Caco-2 (cell line): ENCODE data around the gene C3. TPM values are rescaled to one million over a fixed set of nuclear protein-coding genes. Genes with fewer than 3 reads are reported as not detected.

Experiments
- BruUV-seq: library from RNA; stranded (reverse); fragments of 400-500 nt; replicated peaks from 2 replicates; lab custom pipeline; 2021; lab: Mats Ljungman, UMichigan
- CTCF ChIA-PET: fragments of 300-600 bp; sonication (Branson Sonifier 250); formaldehyde crosslinking; loops from one replicate; lab custom pipeline; 2022; ENCODE audit warnings: antibody characterized with exemption; lab: Charles Lee
- POLR2A ChIA-PET: fragments of 300-600 bp; sonication (Branson Sonifier 250); formaldehyde crosslinking; loops from one replicate; lab custom pipeline; 2022; ENCODE audit warnings: antibody characterized with exemption; lab: Charles Lee
- DNase-seq, 2 experiments: peaks; one replicate each; pipeline versions ENCODE4 v3.0.0 to v3.0.0-alpha.2; 2020 to 2022
- H3K27me3 ChIP-seq: replicated peaks from 2 replicates; pipeline ENCODE4 v1.6.0; 2011; ENCODE audit warnings: low read length; ENCODE audit not compliant: control insufficient read depth, insufficient read depth
- H3K36me3 ChIP-seq: 2 replicates; pipeline ENCODE4 v1.5.1; 2011; ENCODE audit warnings: low read length; ENCODE audit not compliant: control insufficient read depth, insufficient read depth
- H3K4me1 ChIP-seq: fragments of 250-450 bp; sonication (Bioruptor Pico); 2 replicates; pipeline ENCODE4 v1.5.1; 2020; ENCODE audit warnings: mild to moderate bottlenecking
- H3K4me3 ChIP-seq: 2 replicates; pipeline ENCODE4 v1.5.1; 2011; ENCODE audit warnings: low read depth, mild to moderate bottlenecking, control low read depth, low read length
- H3K9me3 ChIP-seq: fragments of 250-450 bp; sonication (Bioruptor Pico); 2 replicates; pipeline ENCODE4 v1.5.1; 2020; ENCODE audit warnings: mild to moderate bottlenecking, moderate library complexity
- H3K27ac Mint-ChIP-seq: one replicate; pipeline ENCODE4 v1.8.0; 2022; ENCODE audit warnings: mixed read lengths; ENCODE audit not compliant: unreplicated experiment
- H3K27me3 Mint-ChIP-seq: one replicate; pipeline ENCODE4 v1.8.0; 2022; ENCODE audit warnings: mixed read lengths; ENCODE audit not compliant: insufficient read depth, unreplicated experiment
- H3K36me3 Mint-ChIP-seq: one replicate; pipeline ENCODE4 v1.8.0; 2022; ENCODE audit warnings: mild to moderate bottlenecking, mixed read lengths; ENCODE audit not compliant: insufficient read depth, unreplicated experiment
- H3K4me1 Mint-ChIP-seq: one replicate; pipeline ENCODE4 v1.8.0; 2022; ENCODE audit warnings: low read depth, mixed read lengths; ENCODE audit not compliant: unreplicated experiment
- H3K4me3 Mint-ChIP-seq: one replicate; pipeline ENCODE4 v1.8.0; 2022; ENCODE audit warnings: mild to moderate bottlenecking, moderate library complexity, mixed read lengths; ENCODE audit not compliant: unreplicated experiment
- H3K9me3 Mint-ChIP-seq: one replicate; pipeline ENCODE4 v1.8.0; 2022; ENCODE audit warnings: mixed read lengths; ENCODE audit not compliant: unreplicated experiment
- intact Hi-C: fragments of 100-400 bp; cut with micrococcal nuclease; formaldehyde crosslinking; loops from one replicate; pipeline ENCODE4 v1.10.0; 2022; ENCODE audit not compliant: unreplicated experiment
- total RNA-seq: library from RNA; stranded (reverse); gene quantifications from 2 replicates; pipeline ENCODE4 v1.2.3, GENCODE V29; 2022
- TF ChIP-seq, protein P1 (sequence below), 2 experiments: fragments of 200-600 bp in 1 of 2; IDR thresholded peaks; 1 replicate in 1 of 2; 2 replicates in 1 of 2; pipeline versions ENCODE4 v1.5.1 to v1.8.0; 2011 to 2022; ENCODE audit warnings: antibody characterized with exemption in 1 of 2, control low read depth in 1 of 2, inconsistent platforms in 1 of 2, low read depth in 1 of 2, low read length in 1 of 2, mild to moderate bottlenecking in 1 of 2, moderate library complexity in 1 of 2; ENCODE audit not compliant: insufficient read depth in 1 of 2, severe bottlenecking in 1 of 2, unreplicated experiment in 1 of 2

C3 gene
- total RNA-seq, 1 experiment from 2014 or later = 21.7 TPM

DNA sequence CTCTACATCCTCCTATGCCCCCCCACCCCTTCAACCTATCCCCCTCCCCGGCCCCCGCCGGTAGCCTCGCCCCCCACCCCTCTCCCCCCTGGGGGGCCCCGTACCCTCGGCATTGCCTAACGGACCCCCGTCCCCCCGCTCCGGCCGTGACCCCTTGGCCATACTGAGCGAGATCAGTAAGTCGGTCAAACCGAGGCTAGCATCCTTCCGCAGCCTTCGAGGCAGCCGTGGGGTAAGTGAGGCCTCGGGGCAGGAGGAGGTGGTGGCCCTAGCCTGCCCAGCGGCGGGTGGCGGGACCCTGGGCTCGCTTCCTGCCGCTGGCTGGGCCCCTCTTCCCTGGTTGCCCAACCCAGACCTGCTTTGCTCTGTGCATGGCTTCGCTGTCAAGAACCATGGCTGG lies 25.5 kb upstream of the C3 start:
- no peak overlapping the region for H3K4me3 ChIP-seq
- H3K4me3 Mint-ChIP-seq = no peak overlapping the region
- H3K27ac Mint-ChIP-seq = no peak overlapping the region
- no peaks in the 10 kb centered on the region for H3K27me3 Mint-ChIP-seq
- peaks cover 92% of the 10 kb centered on the region for H3K36me3 Mint-ChIP-seq
- H3K4me1 Mint-ChIP-seq = peaks cover 14% of the 10 kb centered on the region
- H3K9me3 Mint-ChIP-seq = no peaks in the 10 kb centered on the region
- ChIA-PET POLR2A (no interaction called here), CTCF (no interaction called here)
- DNase-seq = no peak
- no peaks in the 10 kb centered on the region for H3K9me3 ChIP-seq
- no peaks in the 10 kb centered on the region for H3K27me3 ChIP-seq
- BruUV-seq = no TSS peak
- TF ChIP-seq, protein P1, sequence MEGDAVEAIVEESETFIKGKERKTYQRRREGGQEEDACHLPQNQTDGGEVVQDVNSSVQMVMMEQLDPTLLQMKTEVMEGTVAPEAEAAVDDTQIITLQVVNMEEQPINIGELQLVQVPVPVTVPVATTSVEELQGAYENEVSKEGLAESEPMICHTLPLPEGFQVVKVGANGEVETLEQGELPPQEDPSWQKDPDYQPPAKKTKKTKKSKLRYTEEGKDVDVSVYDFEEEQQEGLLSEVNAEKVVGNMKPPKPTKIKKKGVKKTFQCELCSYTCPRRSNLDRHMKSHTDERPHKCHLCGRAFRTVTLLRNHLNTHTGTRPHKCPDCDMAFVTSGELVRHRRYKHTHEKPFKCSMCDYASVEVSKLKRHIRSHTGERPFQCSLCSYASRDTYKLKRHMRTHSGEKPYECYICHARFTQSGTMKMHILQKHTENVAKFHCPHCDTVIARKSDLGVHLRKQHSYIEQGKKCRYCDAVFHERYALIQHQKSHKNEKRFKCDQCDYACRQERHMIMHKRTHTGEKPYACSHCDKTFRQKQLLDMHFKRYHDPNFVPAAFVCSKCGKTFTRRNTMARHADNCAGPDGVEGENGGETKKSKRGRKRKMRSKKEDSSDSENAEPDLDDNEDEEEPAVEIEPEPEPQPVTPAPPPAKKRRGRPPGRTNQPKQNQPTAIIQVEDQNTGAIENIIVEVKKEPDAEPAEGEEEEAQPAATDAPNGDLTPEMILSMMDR (IDR thresholded peaks at IDR 0.05; ENCODE audit: insufficient read depth in 1 of 2, low read depth in 1 of 2, low read length in 1 of 2, severe bottlenecking in 1 of 2, unreplicated experiment in 1 of 2) = no peak
- peaks cover 10% of the 10 kb centered on the region for H3K36me3 ChIP-seq
- H3K4me1 ChIP-seq = peaks cover 8% of the 10 kb centered on the region; the same call in 1 of the 2 replicates
- intact Hi-C loops = no loop called here

DNA sequence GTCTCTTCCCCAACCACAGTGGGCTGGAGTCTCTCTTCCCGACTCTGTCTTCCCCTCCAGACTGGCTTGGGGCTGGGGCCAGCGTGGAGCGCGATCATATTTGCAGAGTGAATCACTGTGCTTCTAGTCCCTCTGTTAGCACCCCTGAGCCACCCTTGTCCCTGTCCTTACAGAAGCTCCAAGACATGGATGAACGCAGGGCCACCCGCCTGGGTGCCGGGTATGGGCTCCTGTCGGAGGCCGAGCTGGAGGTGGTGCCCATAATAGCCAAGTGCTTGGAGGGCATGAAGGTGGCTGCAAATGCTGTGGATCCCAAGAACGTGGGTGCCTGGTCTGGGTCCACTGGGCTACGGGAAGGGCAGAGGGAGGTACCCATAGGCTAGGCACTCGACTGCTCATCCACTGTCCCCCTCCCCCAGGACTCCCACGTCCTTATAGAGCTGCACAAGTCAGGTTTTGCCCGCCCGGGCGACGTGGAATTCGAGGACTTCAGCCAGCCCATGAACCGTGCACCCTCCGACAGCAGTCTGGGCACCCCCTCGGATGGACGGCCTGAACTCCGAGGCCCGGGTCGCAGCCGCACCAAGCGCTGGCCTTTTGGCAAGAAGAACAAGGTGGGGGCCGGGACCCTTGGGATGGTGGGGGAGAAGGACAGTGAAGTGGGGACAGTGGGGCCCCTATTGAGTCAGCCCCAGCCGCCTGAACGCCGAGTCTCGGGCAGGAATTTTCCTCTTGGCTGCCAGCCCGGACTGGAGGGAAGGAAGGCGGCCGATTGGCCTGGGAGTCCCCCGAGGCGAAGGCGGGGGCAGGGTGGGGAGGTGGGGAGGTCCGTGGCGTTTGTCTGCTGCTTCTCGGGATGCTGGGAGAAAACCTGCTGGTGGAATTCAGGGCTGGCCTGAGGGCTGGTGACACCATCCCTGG lies 24.2 kb upstream of the C3 start:
- no peak for DNase-seq
- H3K4me3 ChIP-seq = no peak overlapping the region
- ChIA-PET POLR2A (no interaction called here), CTCF (interaction anchor here (0.5 kb wide), 1 partner anchor 1862 kb away, joined by 6 read pairs; no protein-coding TSS in a partner anchor)
- peaks cover 12% of the 10 kb centered on the region for H3K4me1 Mint-ChIP-seq
- peaks cover 10% of the 10 kb centered on the region for H3K36me3 ChIP-seq
- H3K9me3 Mint-ChIP-seq = no peaks in the 10 kb centered on the region
- no peak overlapping the region for H3K4me3 Mint-ChIP-seq
- H3K27ac Mint-ChIP-seq = peak overlapping the region; percentile 58
- intact Hi-C loops = no loop called here
- TF ChIP-seq, protein P1 (IDR thresholded peaks at IDR 0.05; ENCODE audit: insufficient read depth in 1 of 2, low read depth in 1 of 2, low read length in 1 of 2, severe bottlenecking in 1 of 2, unreplicated experiment in 1 of 2) = no peak
- peaks cover 89% of the 10 kb centered on the region for H3K36me3 Mint-ChIP-seq
- H3K27me3 ChIP-seq = no peaks in the 10 kb centered on the region
- peaks cover 7% of the 10 kb centered on the region; the same call in 1 of the 2 replicates for H3K4me1 ChIP-seq
- no TSS peak for BruUV-seq
- no peaks in the 10 kb centered on the region for H3K9me3 ChIP-seq
- no peaks in the 10 kb centered on the region for H3K27me3 Mint-ChIP-seq

- H3K27me3 ChIP-seq = no peaks in the 10 kb centered on the region
- no TSS peak for BruUV-seq
- Mint-ChIP-seq H3K4me3 (no peak overlapping the region), H3K27me3 (no peaks in the 10 kb centered on the region), H3K27ac (peak overlapping the region; percentile 22), H3K4me1 (peaks cover 11% of the 10 kb centered on the region), H3K9me3 (no peaks in the 10 kb centered on the region), H3K36me3 (peaks cover 83% of the 10 kb centered on the region)
- H3K4me1 ChIP-seq = peaks cover 11% of the 10 kb centered on the region
- peaks cover 10% of the 10 kb centered on the region for H3K36me3 ChIP-seq
- no peaks in the 10 kb centered on the region for H3K9me3 ChIP-seq
- DNase-seq = no peak
- no peak overlapping the region for H3K4me3 ChIP-seq
- intact Hi-C loops = no loop called here
- ChIA-PET POLR2A (no interaction called here), CTCF (interaction anchor here (0.5 kb wide), 1 partner anchor 1861 kb away, joined by 6 read pairs; no protein-coding TSS in a partner anchor)
- TF ChIP-seq, protein P1 (IDR thresholded peaks at IDR 0.05; ENCODE audit: insufficient read depth in 1 of 2, low read depth in 1 of 2, low read length in 1 of 2, severe bottlenecking in 1 of 2, unreplicated experiment in 1 of 2) = no peak
These were observed 23.4 kb upstream of the C3 start for GRCh38 chr19:6743714-6744380.
